PC-9 (cell line): Measurements from ENCODE around the gene CPN1. TPM values are rescaled to one million over a fixed set of nuclear protein-coding genes. Genes with fewer than 3 reads are reported as not detected.

Experiments
- BruUV-seq: library from RNA; stranded (reverse); fragments of 400-500 nt; replicated peaks from 2 replicates; lab custom pipeline; 2021; lab: Mats Ljungman, UMichigan
- CTCF ChIA-PET: fragments of 300-600 bp; sonication (Branson Sonifier 250); formaldehyde crosslinking; loops from one replicate; lab custom pipeline; 2022; ENCODE audit warnings: antibody characterized with exemption; lab: Charles Lee
- POLR2A ChIA-PET: fragments of 300-600 bp; sonication (Branson Sonifier 250); formaldehyde crosslinking; loops from one replicate; lab custom pipeline; 2022; ENCODE audit warnings: antibody characterized with exemption; ENCODE audit not compliant: unreplicated experiment; lab: Charles Lee
- DNase-seq, 2 experiments: peaks; one replicate each; pipeline versions ENCODE4 v3.0.0 to v3.0.0-alpha.2; 2015 to 2022; ENCODE audit warnings: mixed read lengths in 1 of 2
- H2AFZ ChIP-seq: fragments of 200-600 bp; sonication (generic); 2 replicates; pipeline ENCODE4 v1.8.1; 2017; ENCODE audit warnings: antibody characterized with exemption
- H3F3A ChIP-seq: fragments of 200-600 bp; sonication (generic); 2 replicates; pipeline ENCODE4 v1.8.1; 2017; ENCODE audit warnings: antibody characterized with exemption, mild to moderate bottlenecking, low read depth; ENCODE audit not compliant: insufficient read depth
- H3K27ac ChIP-seq: fragments of 200-600 bp; sonication (generic); 2 replicates; pipeline ENCODE4 v1.6.1; 2016; ENCODE audit warnings: mixed run types
- H3K27me3 ChIP-seq: fragments of 200-600 bp; sonication (generic); 2 replicates; pipeline ENCODE4 v1.6.1; 2016; ENCODE audit warnings: low read depth, mixed run types; ENCODE audit not compliant: insufficient read depth
- H3K36me3 ChIP-seq: fragments of 200-600 bp; sonication (generic); 2 replicates; pipeline ENCODE4 v1.6.1; 2016; ENCODE audit warnings: low read depth, mixed run types
- H3K4me1 ChIP-seq: fragments of 200-600 bp; sonication (generic); replicated peaks from 2 replicates; pipeline ENCODE4 v1.6.1; 2016; ENCODE audit warnings: mixed run types; ENCODE audit not compliant: insufficient read depth
- H3K4me2 ChIP-seq: fragments of 200-600 bp; sonication (generic); 2 replicates; pipeline ENCODE4 v1.6.1; 2017; ENCODE audit warnings: mixed run types
- H3K4me3 ChIP-seq: fragments of 200-600 bp; sonication (generic); 2 replicates; pipeline ENCODE4 v1.6.1; 2016; ENCODE audit warnings: mixed run types
- H3K79me2 ChIP-seq: fragments of 200-600 bp; sonication (generic); 2 replicates; pipeline ENCODE4 v1.6.1; 2017; ENCODE audit warnings: low read depth, mixed run types
- H3K9me2 ChIP-seq: fragments of 200-600 bp; sonication (generic); 2 replicates; pipeline ENCODE4 v1.8.1; 2017; ENCODE audit warnings: mild to moderate bottlenecking; ENCODE audit not compliant: insufficient read depth
- H3K9me3 ChIP-seq: fragments of 200-600 bp; sonication (generic); 2 replicates; pipeline ENCODE4 v1.8.1; 2016; ENCODE audit warnings: low read depth; ENCODE audit not compliant: insufficient read depth
- H4K20me1 ChIP-seq: fragments of 200-600 bp; sonication (generic); 2 replicates; pipeline ENCODE4 v1.8.1; 2017; ENCODE audit not compliant: insufficient read depth
- CTCF ChIP-seq: fragments of 200-600 bp; sonication (generic); conservative IDR thresholded peaks from 2 replicates; pipeline ENCODE4 v1.6.1; 2017; ENCODE audit warnings: mixed run types, antibody characterized with exemption, mild to moderate bottlenecking, moderate library complexity
- EZH2 ChIP-seq: fragments of 200-600 bp; sonication (generic); IDR thresholded peaks from 2 replicates; pipeline ENCODE4 v1.8.0; 2017; ENCODE audit warnings: antibody characterized with exemption, low read depth
- intact Hi-C: fragments of 100-400 bp; cut with micrococcal nuclease; formaldehyde crosslinking; loops from one replicate; pipeline ENCODE4 v1.10.0; 2022; ENCODE audit not compliant: unreplicated experiment
- total RNA-seq: library from RNA; stranded (reverse); gene quantifications from 2 replicates; pipeline ENCODE4 v1.2.3, GENCODE V29; 2021

Gene CPN1
- total RNA-seq, 1 experiment from 2014 or later: not detected

- BruUV-seq: no TSS peak
- H3K4me2 ChIP-seq: no peak overlapping the region
- intact Hi-C loops: loop anchor here (5.0 to 10.0 kb wide), 3 partner anchors 71 to 188 kb away; no protein-coding TSS in a partner anchor
Measured at GRCh38 chr10:100045592-100045991, 36.1 kb downstream of the CPN1 start.

GRCh38 chr10:100043796-100044195, 37.9 kb downstream of the CPN1 start:
- TF ChIP-seq EZH2 (no peak), CTCF (no peak)

More at GRCh38 chr10:100045592-100045991, 36.1 kb downstream of the CPN1 start:
- Histone ChIP-seq H3K9me3 (no peaks in the 10 kb centered on the region), H2AFZ (no peak overlapping the region), H3K4me3 (no peak overlapping the region), H4K20me1 (no peaks in the 10 kb centered on the region), H3K27me3 (no peaks in the 10 kb centered on the region), H3K27ac (no peak overlapping the region), H3K9me2 (no peaks in the 10 kb centered on the region), H3K79me2 (no peaks in the 10 kb centered on the region), H3K36me3 (no peaks in the 10 kb centered on the region), H3K4me1 (no peaks in the 10 kb centered on the region; the same call in 1 of the 2 replicates), H3F3A (no peaks in the 10 kb centered on the region)
- ChIA-PET POLR2A (no interaction called here), CTCF (interaction anchor here (1.0 to 1.4 kb wide), 5 partner anchors 69 to 186 kb away, joined by 3 to 5 read pairs (median 4); no protein-coding TSS in a partner anchor)
- TF ChIP-seq CTCF (no peak), EZH2 (no peak)
- DNase-seq: no peak

GRCh38 chr10:100043344-100043743, 38.3 kb downstream of the CPN1 start:
- H3K4me1 ChIP-seq: peaks cover 4% of the 10 kb centered on the region; the same call in 1 of the 2 replicates
- BruUV-seq: no TSS peak
- H3K27ac ChIP-seq: no peak overlapping the region
- H3K4me2 ChIP-seq: no peak overlapping the region
- no peaks in the 10 kb centered on the region for H3K9me3 ChIP-seq
- no peak overlapping the region for H2AFZ ChIP-seq
- no peaks in the 10 kb centered on the region for H3K79me2 ChIP-seq
- intact Hi-C loops: loop anchor here (1.0 to 10.0 kb wide), 2 partner anchors 33 to 69 kb away; no protein-coding TSS in a partner anchor
- H4K20me1 ChIP-seq: no peaks in the 10 kb centered on the region
- CTCF ChIA-PET: no interaction called here
- DNase-seq: peak; percentile 34 to 69
- TF ChIP-seq EZH2: no peak
- TF ChIP-seq CTCF: no peak
- no peak overlapping the region for H3K4me3 ChIP-seq
- POLR2A ChIA-PET: interaction anchor here (0.7 kb wide), 1 partner anchor 83 kb away, joined by 3 read pairs; no protein-coding TSS in a partner anchor
- no peaks in the 10 kb centered on the region for H3F3A ChIP-seq
- H3K36me3 ChIP-seq: no peaks in the 10 kb centered on the region
- no peaks in the 10 kb centered on the region for H3K9me2 ChIP-seq
- no peaks in the 10 kb centered on the region for H3K27me3 ChIP-seq

More at GRCh38 chr10:100043796-100044195, 37.9 kb downstream of the CPN1 start:
- DNase-seq: peak in 1 of 2 experiments; percentile 16
- ChIA-PET CTCF (no interaction called here), POLR2A (no interaction called here)
- H3K4me3 ChIP-seq: no peak overlapping the region
- no peaks in the 10 kb centered on the region for H4K20me1 ChIP-seq
- H3K36me3 ChIP-seq: no peaks in the 10 kb centered on the region
- no peak overlapping the region for H3K27ac ChIP-seq
- H3F3A ChIP-seq: no peaks in the 10 kb centered on the region
- H3K27me3 ChIP-seq: no peaks in the 10 kb centered on the region
- H3K4me1 ChIP-seq: no peaks in the 10 kb centered on the region; the same call in 1 of the 2 replicates
- no TSS peak for BruUV-seq
- no peak overlapping the region for H3K4me2 ChIP-seq
- intact Hi-C loops: loop anchor here (1.0 to 10.0 kb wide), 2 partner anchors 33 to 69 kb away; no protein-coding TSS in a partner anchor
- no peaks in the 10 kb centered on the region for H3K9me3 ChIP-seq
- no peaks in the 10 kb centered on the region for H3K79me2 ChIP-seq
- no peak overlapping the region for H2AFZ ChIP-seq
- H3K9me2 ChIP-seq: no peaks in the 10 kb centered on the region
